ENCODE measurements around the gene CEACAM21.

Gene CEACAM21

DNA sequence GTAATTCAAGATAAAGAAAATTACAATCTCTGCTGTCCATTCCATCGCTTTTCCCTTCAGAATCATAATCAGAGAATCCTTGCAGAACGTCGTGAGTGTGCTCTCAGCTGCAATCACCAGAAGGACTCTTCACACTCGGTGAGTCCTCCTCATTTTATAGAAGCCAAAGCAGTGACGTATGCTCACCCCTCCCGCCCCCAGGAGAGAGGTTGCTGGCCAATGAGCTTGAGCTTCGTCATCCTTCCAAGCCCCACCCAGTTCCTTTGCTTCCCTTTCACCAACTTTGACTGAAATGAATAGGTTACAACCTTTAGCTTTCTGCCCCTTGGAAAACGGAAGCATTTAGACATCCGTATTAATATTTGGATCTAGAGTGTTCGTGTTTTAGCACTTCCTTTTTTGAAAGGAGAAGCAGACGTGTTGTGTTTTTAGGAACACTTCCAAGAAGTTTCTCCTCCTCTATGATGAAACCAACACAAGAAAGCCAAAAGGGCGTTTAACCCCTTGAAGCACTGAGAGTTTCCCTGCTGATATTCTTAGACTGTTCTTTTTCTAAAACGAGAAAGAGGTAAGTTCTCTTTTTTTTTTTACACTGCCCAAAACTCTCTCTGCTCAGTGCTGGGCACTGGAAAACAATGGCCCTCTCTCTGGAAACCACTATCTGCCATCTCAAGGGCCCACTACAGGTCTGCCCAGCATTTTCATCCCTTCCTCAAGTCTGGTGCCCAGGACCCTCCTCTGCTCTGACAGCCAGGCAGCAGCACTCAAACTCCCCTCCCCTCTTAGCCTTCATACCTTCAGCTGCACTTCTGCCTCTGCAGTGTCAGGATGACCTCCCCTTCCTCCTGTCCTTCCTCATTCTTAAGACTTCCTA lies 44.3 kb upstream of the CEACAM21 start:
- H3K79me2 ChIP-seq (ENCODE audit: low read length), result peaks cover 24% of the 10 kb centered on the region
- H3K9me2 ChIP-seq (replicated peaks; ENCODE audit: insufficient read depth, low read length), result no peaks in the 10 kb centered on the region
- DNase-seq, result no peak
- H3K4me3 ChIP-seq (ENCODE audit: low read length), result peak overlapping the region; percentile 38
- peak overlapping the region; percentile 84 for H3K4me2 ChIP-seq (ENCODE audit: low read depth, low read length)
- no peaks in the 10 kb centered on the region; the same call in 1 of the 2 replicates for H3K27me3 ChIP-seq (replicated peaks; ENCODE audit: insufficient read depth, low read length)
- no peak for TF ChIP-seq EZH2 (optimal IDR thresholded peaks at IDR 0.05; ENCODE audit: low read depth, low read length)
- no peak for TF ChIP-seq EZH2phosphoT487 (IDR thresholded peaks at IDR 0.05; ENCODE audit: low read length)
- TF ChIP-seq, protein P1, sequence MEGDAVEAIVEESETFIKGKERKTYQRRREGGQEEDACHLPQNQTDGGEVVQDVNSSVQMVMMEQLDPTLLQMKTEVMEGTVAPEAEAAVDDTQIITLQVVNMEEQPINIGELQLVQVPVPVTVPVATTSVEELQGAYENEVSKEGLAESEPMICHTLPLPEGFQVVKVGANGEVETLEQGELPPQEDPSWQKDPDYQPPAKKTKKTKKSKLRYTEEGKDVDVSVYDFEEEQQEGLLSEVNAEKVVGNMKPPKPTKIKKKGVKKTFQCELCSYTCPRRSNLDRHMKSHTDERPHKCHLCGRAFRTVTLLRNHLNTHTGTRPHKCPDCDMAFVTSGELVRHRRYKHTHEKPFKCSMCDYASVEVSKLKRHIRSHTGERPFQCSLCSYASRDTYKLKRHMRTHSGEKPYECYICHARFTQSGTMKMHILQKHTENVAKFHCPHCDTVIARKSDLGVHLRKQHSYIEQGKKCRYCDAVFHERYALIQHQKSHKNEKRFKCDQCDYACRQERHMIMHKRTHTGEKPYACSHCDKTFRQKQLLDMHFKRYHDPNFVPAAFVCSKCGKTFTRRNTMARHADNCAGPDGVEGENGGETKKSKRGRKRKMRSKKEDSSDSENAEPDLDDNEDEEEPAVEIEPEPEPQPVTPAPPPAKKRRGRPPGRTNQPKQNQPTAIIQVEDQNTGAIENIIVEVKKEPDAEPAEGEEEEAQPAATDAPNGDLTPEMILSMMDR (IDR thresholded peaks at IDR 0.05; ENCODE audit: low read length), result no peak
- no peak overlapping the region for H2AFZ ChIP-seq (ENCODE audit: low read length)
- peaks cover 37% of the 10 kb centered on the region for H3F3A ChIP-seq (ENCODE audit: insufficient read depth, low read length)
- H3K9me3 ChIP-seq (replicated peaks; ENCODE audit: insufficient read depth, low read length), result no peaks in the 10 kb centered on the region
- H3K4me1 ChIP-seq (ENCODE audit: low read length), result peaks cover 77% of the 10 kb centered on the region
- H3K9ac ChIP-seq (ENCODE audit: low read length), result peak overlapping the region; percentile 55
- peak overlapping the region; percentile 99; the same call in 1 of the 2 replicates for H3K27ac ChIP-seq (ENCODE audit: low read length)
- H4K20me1 ChIP-seq (ENCODE audit: insufficient read depth, low read length), result no peaks in the 10 kb centered on the region
- peaks cover 9% of the 10 kb centered on the region for H3K36me3 ChIP-seq (replicated peaks; ENCODE audit: insufficient read depth, low read length)

DNA sequence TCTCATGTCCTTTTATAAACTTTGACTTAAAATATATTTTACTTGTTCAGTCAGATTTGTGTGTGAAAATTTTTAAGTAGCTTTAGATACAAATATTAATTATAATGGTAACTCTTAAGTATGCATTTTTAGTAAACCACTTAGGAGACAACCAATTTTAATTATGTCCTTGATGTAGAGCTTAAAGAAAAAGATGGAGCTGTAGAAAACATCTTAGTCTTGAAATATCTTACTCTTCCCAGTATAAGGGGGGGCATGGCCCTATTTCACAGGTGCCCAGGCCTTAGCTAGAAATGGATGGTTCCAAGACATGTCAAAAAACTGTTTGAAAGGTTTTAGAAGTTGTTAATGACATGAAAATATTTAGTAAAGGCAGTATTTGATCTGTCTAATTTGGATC lies 43.4 kb upstream of the CEACAM21 start:
- no peak for TF ChIP-seq EZH2phosphoT487 (IDR thresholded peaks at IDR 0.05; ENCODE audit: low read length)
- TF ChIP-seq, protein P1 (IDR thresholded peaks at IDR 0.05; ENCODE audit: low read length), result no peak
- no peak for TF ChIP-seq EZH2 (optimal IDR thresholded peaks at IDR 0.05; ENCODE audit: low read depth, low read length)
- H2AFZ ChIP-seq (ENCODE audit: low read length), result no peak overlapping the region
- no peaks in the 10 kb centered on the region for H3K9me2 ChIP-seq (replicated peaks; ENCODE audit: insufficient read depth, low read length)
- peaks cover 32% of the 10 kb centered on the region for H3K79me2 ChIP-seq (ENCODE audit: low read length)
- peak overlapping the region; percentile 55; the same call in 1 of the 2 replicates for H3K9ac ChIP-seq (ENCODE audit: low read length)
- no peaks in the 10 kb centered on the region for H3K9me3 ChIP-seq (replicated peaks; ENCODE audit: insufficient read depth, low read length)
- H3K27ac ChIP-seq (ENCODE audit: low read length), result peak overlapping the region; percentile 99; the same call in 1 of the 2 replicates
- no peaks in the 10 kb centered on the region for H4K20me1 ChIP-seq (ENCODE audit: insufficient read depth, low read length)
- peak overlapping the region; percentile 84; the same call in 1 of the 2 replicates for H3K4me2 ChIP-seq (ENCODE audit: low read depth, low read length)
- DNase-seq, result no peak
- peak overlapping the region; percentile 38; the same call in 1 of the 2 replicates for H3K4me3 ChIP-seq (ENCODE audit: low read length)
- H3K27me3 ChIP-seq (replicated peaks; ENCODE audit: insufficient read depth, low read length), result no peaks in the 10 kb centered on the region
- H3K4me1 ChIP-seq (ENCODE audit: low read length), result peaks cover 85% of the 10 kb centered on the region
- H3K36me3 ChIP-seq (replicated peaks; ENCODE audit: insufficient read depth, low read length), result peaks cover 12% of the 10 kb centered on the region
- H3F3A ChIP-seq (ENCODE audit: insufficient read depth, low read length), result peaks cover 46% of the 10 kb centered on the region

DNA sequence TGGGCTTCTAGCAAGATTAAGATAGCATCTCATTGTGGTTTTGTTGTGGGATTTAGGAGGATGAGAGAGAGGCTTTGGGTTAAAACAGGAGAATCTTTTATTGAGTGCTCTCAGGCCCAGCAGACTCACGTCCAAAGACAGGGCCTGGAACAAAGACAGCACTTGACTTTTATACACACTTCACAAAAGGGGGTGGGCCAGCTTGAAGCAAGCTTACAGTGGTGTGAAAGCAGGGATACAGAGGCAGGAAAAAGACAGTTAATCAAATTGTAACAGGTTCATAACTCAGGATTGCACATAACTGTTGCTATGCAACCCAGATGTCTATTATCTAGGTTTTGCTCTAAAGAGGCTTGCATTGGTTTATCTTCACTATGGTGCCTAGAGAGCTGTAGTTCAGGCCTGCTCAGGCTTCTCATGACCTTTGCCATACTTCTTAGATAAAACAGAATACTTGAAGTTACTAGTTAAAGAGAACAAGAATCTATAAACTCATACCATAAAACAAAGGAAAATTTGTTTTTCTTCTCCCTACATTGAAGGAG lies 42.2 kb upstream of the CEACAM21 start:
- peaks cover 12% of the 10 kb centered on the region for H3K36me3 ChIP-seq (replicated peaks; ENCODE audit: insufficient read depth, low read length)
- no peaks in the 10 kb centered on the region for H3K27me3 ChIP-seq (replicated peaks; ENCODE audit: insufficient read depth, low read length)
- H4K20me1 ChIP-seq (ENCODE audit: insufficient read depth, low read length), result no peaks in the 10 kb centered on the region
- no peak overlapping the region for H2AFZ ChIP-seq (ENCODE audit: low read length)
- TF ChIP-seq, protein P1 (IDR thresholded peaks at IDR 0.05; ENCODE audit: low read length), result no peak
- TF ChIP-seq EZH2 (optimal IDR thresholded peaks at IDR 0.05; ENCODE audit: low read depth, low read length), result no peak
- no peak for TF ChIP-seq EZH2phosphoT487 (IDR thresholded peaks at IDR 0.05; ENCODE audit: low read length)
- no peaks in the 10 kb centered on the region for H3K9me2 ChIP-seq (replicated peaks; ENCODE audit: insufficient read depth, low read length)
- peak overlapping the region; percentile 99 for H3K27ac ChIP-seq (ENCODE audit: low read length)
- H3F3A ChIP-seq (ENCODE audit: insufficient read depth, low read length), result peaks cover 54% of the 10 kb centered on the region
- H3K4me3 ChIP-seq (ENCODE audit: low read length), result peak overlapping the region; percentile 25; the same call in 1 of the 2 replicates
- no peak for DNase-seq
- peak overlapping the region; percentile 84 for H3K4me2 ChIP-seq (ENCODE audit: low read depth, low read length)
- H3K9me3 ChIP-seq (replicated peaks; ENCODE audit: insufficient read depth, low read length), result no peaks in the 10 kb centered on the region
- peak overlapping the region; percentile 72 for H3K9ac ChIP-seq (ENCODE audit: low read length)
- peaks cover 43% of the 10 kb centered on the region for H3K79me2 ChIP-seq (ENCODE audit: low read length)
- H3K4me1 ChIP-seq (ENCODE audit: low read length), result peaks cover 85% of the 10 kb centered on the region
